Naive B cell (primary cell): Measurements from ENCODE around the gene CLEC4E. TPM values are rescaled to one million over a fixed set of nuclear protein-coding genes. Genes with fewer than 3 reads are reported as not detected.
"Not testable (repeated sequence)": the region's sequence is repeated elsewhere in the genome, so short reads cannot be mapped to it uniquely, and the experiment has no call there.

ENCODE experiments used
- ATAC-seq, 2 donors: fragments of 150-1000 bp; cut with Tn5 transposase; 2 replicates each; pipeline ENCODE4 v1.10.0; 2021; ENCODE audit warnings: low read depth in 2 of 2, mild to moderate bottlenecking in 2 of 2, moderate library complexity in 2 of 2
- DNase-seq: peaks from one replicate; pipeline ENCODE4 v3.0.0; 2022
- H3K27ac Mint-ChIP-seq, 6 donors: one replicate each; pipeline ENCODE4 v1.8.0; 2020 to 2022; ENCODE audit warnings: mild to moderate bottlenecking in 6 of 6, mixed read lengths in 6 of 6, moderate library complexity in 5 of 6, inconsistent platforms in 2 of 6
- H3K27me3 Mint-ChIP-seq, 3 donors: one replicate each; pipeline ENCODE4 v1.8.0; 2021 to 2022; ENCODE audit warnings: mixed read lengths in 3 of 3, mild to moderate bottlenecking in 1 of 3
- H3K36me3 Mint-ChIP-seq, 2 donors: one replicate each; pipeline ENCODE4 v1.8.0; 2020 to 2022; ENCODE audit warnings: mixed read lengths in 2 of 2, inconsistent platforms in 1 of 2, mild to moderate bottlenecking in 1 of 2
- H3K4me1 Mint-ChIP-seq, 3 donors: one replicate each; pipeline ENCODE4 v1.8.0; 2020 to 2022; ENCODE audit warnings: mixed read lengths in 3 of 3, inconsistent platforms in 1 of 3, mild to moderate bottlenecking in 1 of 3, moderate library complexity in 1 of 3
- H3K4me3 Mint-ChIP-seq, 8 donors: one replicate each; pipeline ENCODE4 v1.8.0; 2020 to 2022; ENCODE audit warnings: mild to moderate bottlenecking in 8 of 8, mixed read lengths in 8 of 8, moderate library complexity in 8 of 8, inconsistent platforms in 2 of 8
- H3K9me3 Mint-ChIP-seq, 7 donors: one replicate each; pipeline ENCODE4 v1.8.0; 2020 to 2022; ENCODE audit warnings: mixed read lengths in 7 of 7, mild to moderate bottlenecking in 5 of 7, inconsistent platforms in 2 of 7, moderate library complexity in 1 of 7
- polyA plus RNA-seq, 6 donors: library from polyadenylated mRNA; unstranded; fragments of 300-500 nt; fragmentation: Illumina TruSeq; gene quantifications; one replicate each; pipeline ENCODE4 v1.2.3, GENCODE V29; 2021; ENCODE audit warnings: low read depth in 6 of 6

CLEC4E gene
- under 1 TPM in 2 of 6 donors, not detected in 4; 0.35 to 0.88 TPM for polyA plus RNA-seq

GRCh38 chr12:8540831-8541230, at the start of gene CLEC4E:
Gene CLEC4E, minus strand, starts transcription at chr12:8540905. Its CDS starts 108 bp downstream, at chr12:8540797.
- not testable (repeated sequence) for DNase-seq, H3K4me3 Mint-ChIP-seq, H3K4me1 Mint-ChIP-seq, H3K9me3 Mint-ChIP-seq, ATAC-seq, H3K36me3 Mint-ChIP-seq
- H3K27ac Mint-ChIP-seq = peak within 1 kb of the TSS in 1 of 6 donors; percentile 6
- peaks cover 18 to 31% (median 28%) of the 10 kb centered on the region in 3 donors for H3K27me3 Mint-ChIP-seq

GRCh38 chr12:8589679-8590078, 49.0 kb upstream of the CLEC4E start:
- Mint-ChIP-seq H3K27me3 (peaks cover 4 to 10% (median 8%) of the 10 kb centered on the region in 3 donors), H3K36me3 (no peaks in the 10 kb centered on the region), H3K4me3 (no peak overlapping the region), H3K4me1 (no peaks in the 10 kb centered on the region), H3K27ac (no peak overlapping the region), H3K9me3 (no peaks in the 10 kb centered on the region)
- no peak for ATAC-seq
- no peak for DNase-seq

- H3K4me1 Mint-ChIP-seq, H3K27ac Mint-ChIP-seq, H3K36me3 Mint-ChIP-seq, DNase-seq, ATAC-seq, H3K9me3 Mint-ChIP-seq, H3K27me3 Mint-ChIP-seq, H3K4me3 Mint-ChIP-seq: not testable (repeated sequence)
These were observed 43.8 kb upstream of the CLEC4E start for GRCh38 chr12:8584478-8584877.

GRCh38 chr12:8584004-8584403, 43.3 kb upstream of the CLEC4E start:
- Mint-ChIP-seq H3K9me3 (no peaks in the 10 kb centered on the region), H3K36me3 (no peaks in the 10 kb centered on the region), H3K27ac (no peak overlapping the region), H3K4me1 (peaks cover 6 to 12% (median 12%) of the 10 kb centered on the region in 3 donors), H3K27me3 (peaks cover 0 to 9% (median 8%) of the 10 kb centered on the region in 3 donors), H3K4me3 (no peak overlapping the region)
- DNase-seq = no peak
- ATAC-seq = no peak

GRCh38 chr12:8581098-8581784, 40.5 kb upstream of the CLEC4E start:
- H3K9me3 Mint-ChIP-seq = no peaks in the 10 kb centered on the region
- DNase-seq (no peak), ATAC-seq (no peak)
- no peak overlapping the region for H3K4me3 Mint-ChIP-seq
- no peaks in the 10 kb centered on the region for H3K36me3 Mint-ChIP-seq
- H3K27me3 Mint-ChIP-seq = peaks cover 10 to 13% (median 11%) of the 10 kb centered on the region in 3 donors
- peaks cover 8 to 12% (median 12%) of the 10 kb centered on the region in 3 donors for H3K4me1 Mint-ChIP-seq
- H3K27ac Mint-ChIP-seq = peak overlapping the region in 1 of 6 donors; percentile 54

GRCh38 chr12:8577879-8578278, 37.2 kb upstream of the CLEC4E start:
- Mint-ChIP-seq H3K36me3 (no peaks in the 10 kb centered on the region), H3K4me3 (no peak overlapping the region), H3K4me1 (peaks cover 8 to 12% (median 12%) of the 10 kb centered on the region in 3 donors), H3K27me3 (peaks cover 12 to 33% (median 24%) of the 10 kb centered on the region in 3 donors), H3K27ac (no peak overlapping the region), H3K9me3 (peaks cover 0 to 2% (median 0%) of the 10 kb centered on the region in 7 donors)
- DNase-seq = no peak
- no peak for ATAC-seq

- H3K27ac Mint-ChIP-seq = no peak overlapping the region
- H3K4me1 Mint-ChIP-seq = no peaks in the 10 kb centered on the region
- DNase-seq = no peak
- H3K36me3 Mint-ChIP-seq = no peaks in the 10 kb centered on the region
- ATAC-seq = no peak
- H3K27me3 Mint-ChIP-seq = peaks cover 8 to 33% (median 19%) of the 10 kb centered on the region in 3 donors
- no peak overlapping the region for H3K4me3 Mint-ChIP-seq
- H3K9me3 Mint-ChIP-seq = peaks cover 0 to 7% (median 0%) of the 10 kb centered on the region in 7 donors
These were observed 31.8 kb upstream of the CLEC4E start for GRCh38 chr12:8572507-8572906.

GRCh38 chr12:8566525-8566924, 25.8 kb upstream of the CLEC4E start:
- ATAC-seq = no peak
- H3K4me3 Mint-ChIP-seq = no peak overlapping the region
- no peak overlapping the region for H3K27ac Mint-ChIP-seq
- H3K27me3 Mint-ChIP-seq = peaks cover 0 to 19% (median 8%) of the 10 kb centered on the region in 3 donors
- no peak for DNase-seq
- H3K36me3 Mint-ChIP-seq = peaks cover 5 to 10% of the 10 kb centered on the region in 2 donors
- peaks cover 4 to 42% (median 22%) of the 10 kb centered on the region in 7 donors for H3K9me3 Mint-ChIP-seq
- H3K4me1 Mint-ChIP-seq = no peaks in the 10 kb centered on the region

GRCh38 chr12:8566052-8566451, 25.3 kb upstream of the CLEC4E start:
- not testable (repeated sequence) for H3K4me3 Mint-ChIP-seq, ATAC-seq, H3K36me3 Mint-ChIP-seq, H3K27ac Mint-ChIP-seq, DNase-seq, H3K4me1 Mint-ChIP-seq
- peaks cover 2 to 22% (median 8%) of the 10 kb centered on the region in 3 donors for H3K27me3 Mint-ChIP-seq
- peaks cover 4 to 47% (median 23%) of the 10 kb centered on the region in 7 donors for H3K9me3 Mint-ChIP-seq

- Mint-ChIP-seq H3K27ac (no peak overlapping the region), H3K4me1 (no peaks in the 10 kb centered on the region), H3K4me3 (no peak overlapping the region), H3K9me3 (peaks cover 4 to 49% (median 26%) of the 10 kb centered on the region in 7 donors), H3K36me3 (peaks cover 5 to 10% of the 10 kb centered on the region in 2 donors), H3K27me3 (peaks cover 13 to 22% (median 20%) of the 10 kb centered on the region in 3 donors)
- ATAC-seq (no peak), DNase-seq (no peak)
These were observed 24.0 kb upstream of the CLEC4E start for GRCh38 chr12:8564656-8565055.

- Mint-ChIP-seq H3K27me3 (peaks cover 13 to 26% (median 22%) of the 10 kb centered on the region in 3 donors), H3K9me3 (peaks cover 4 to 49% (median 23%) of the 10 kb centered on the region in 7 donors), H3K4me3 (no peak overlapping the region), H3K36me3 (peaks cover 5 to 10% of the 10 kb centered on the region in 2 donors), H3K4me1 (no peaks in the 10 kb centered on the region), H3K27ac (no peak overlapping the region)
- no peak for DNase-seq
- ATAC-seq = no peak
These were observed 22.7 kb upstream of the CLEC4E start for GRCh38 chr12:8563356-8563755.

GRCh38 chr12:8562310-8562709, 21.6 kb upstream of the CLEC4E start:
- peaks cover 13 to 26% (median 21%) of the 10 kb centered on the region in 3 donors for H3K27me3 Mint-ChIP-seq
- ATAC-seq = no peak
- peaks cover 5 to 10% of the 10 kb centered on the region in 2 donors for H3K36me3 Mint-ChIP-seq
- H3K4me1 Mint-ChIP-seq = no peaks in the 10 kb centered on the region
- peak overlapping the region in 1 of 6 donors; percentile 71 for H3K27ac Mint-ChIP-seq
- H3K4me3 Mint-ChIP-seq = no peak overlapping the region
- DNase-seq = no peak
- H3K9me3 Mint-ChIP-seq = peaks cover 4 to 47% (median 22%) of the 10 kb centered on the region in 7 donors

GRCh38 chr12:8561011-8561410, 20.3 kb upstream of the CLEC4E start:
- no peak for ATAC-seq
- no peak overlapping the region for H3K27ac Mint-ChIP-seq

GRCh38 chr12:8559676-8560075, 19.0 kb upstream of the CLEC4E start:
- DNase-seq = no peak
- ATAC-seq = no peak
- Mint-ChIP-seq H3K36me3 (peaks cover 5 to 10% of the 10 kb centered on the region in 2 donors), H3K27me3 (peaks cover 18 to 20% (median 18%) of the 10 kb centered on the region in 3 donors), H3K9me3 (peaks cover 4 to 27% (median 16%) of the 10 kb centered on the region in 7 donors), H3K27ac (no peak overlapping the region), H3K4me1 (no peaks in the 10 kb centered on the region), H3K4me3 (peak overlapping the region in 1 of 8 donors; percentile 13)

More at GRCh38 chr12:8561011-8561410, 20.3 kb upstream of the CLEC4E start:
- DNase-seq = no peak
- H3K4me1 Mint-ChIP-seq = no peaks in the 10 kb centered on the region
- H3K9me3 Mint-ChIP-seq = peaks cover 4 to 35% (median 16%) of the 10 kb centered on the region in 7 donors
- peaks cover 13 to 21% (median 14%) of the 10 kb centered on the region in 3 donors for H3K27me3 Mint-ChIP-seq
- H3K4me3 Mint-ChIP-seq = no peak overlapping the region
- peaks cover 5 to 10% of the 10 kb centered on the region in 2 donors for H3K36me3 Mint-ChIP-seq
